HUES6 (cell line): ENCODE results near the gene PDZD2.
"Not testable (repeated sequence)": the region's sequence is repeated elsewhere in the genome, so short reads cannot be mapped to it uniquely, and the experiment has no call there.

ENCODE experiments used
- H3K27ac ChIP-seq: 2 replicates; pipeline ENCODE4 v1.7.0; 2013; ENCODE audit warnings: low read depth, mild to moderate bottlenecking, low read length, inconsistent platforms
- H3K27me3 ChIP-seq: 2 replicates; pipeline ENCODE4 v1.6.1; 2013; ENCODE audit warnings: low read length; ENCODE audit not compliant: control insufficient read depth, insufficient read depth
- H3K36me3 ChIP-seq: 2 replicates; pipeline ENCODE4 v1.6.1; 2013; ENCODE audit warnings: low read length; ENCODE audit not compliant: control insufficient read depth, insufficient read depth
- H3K4me1 ChIP-seq: 2 replicates; pipeline ENCODE4 v1.6.1; 2013; ENCODE audit warnings: low read length; ENCODE audit not compliant: control insufficient read depth, insufficient read depth
- H3K4me3 ChIP-seq: 2 replicates; pipeline ENCODE4 v1.5.1; 2013; ENCODE audit warnings: low read depth, low read length
- H3K9ac ChIP-seq: one replicate; pipeline ENCODE4 v1.6.1; 2013; ENCODE audit warnings: mild to moderate bottlenecking, low read length
- H3K9me3 ChIP-seq: 2 replicates; pipeline ENCODE4 v1.6.1; 2013; ENCODE audit warnings: low read depth, low read length; ENCODE audit not compliant: control insufficient read depth, insufficient read depth

The PDZD2 gene

GRCh38 chr5:32024751-32025150, 385.8 kb downstream of the PDZD2 start:
- Histone ChIP-seq H3K9me3 (no peaks in the 10 kb centered on the region), H3K4me1 (peaks cover 13% of the 10 kb centered on the region), H3K4me3 (no peak overlapping the region), H3K27ac (no peak overlapping the region), H3K9ac (no peak overlapping the region), H3K27me3 (no peaks in the 10 kb centered on the region), H3K36me3 (no peaks in the 10 kb centered on the region)

DNA sequence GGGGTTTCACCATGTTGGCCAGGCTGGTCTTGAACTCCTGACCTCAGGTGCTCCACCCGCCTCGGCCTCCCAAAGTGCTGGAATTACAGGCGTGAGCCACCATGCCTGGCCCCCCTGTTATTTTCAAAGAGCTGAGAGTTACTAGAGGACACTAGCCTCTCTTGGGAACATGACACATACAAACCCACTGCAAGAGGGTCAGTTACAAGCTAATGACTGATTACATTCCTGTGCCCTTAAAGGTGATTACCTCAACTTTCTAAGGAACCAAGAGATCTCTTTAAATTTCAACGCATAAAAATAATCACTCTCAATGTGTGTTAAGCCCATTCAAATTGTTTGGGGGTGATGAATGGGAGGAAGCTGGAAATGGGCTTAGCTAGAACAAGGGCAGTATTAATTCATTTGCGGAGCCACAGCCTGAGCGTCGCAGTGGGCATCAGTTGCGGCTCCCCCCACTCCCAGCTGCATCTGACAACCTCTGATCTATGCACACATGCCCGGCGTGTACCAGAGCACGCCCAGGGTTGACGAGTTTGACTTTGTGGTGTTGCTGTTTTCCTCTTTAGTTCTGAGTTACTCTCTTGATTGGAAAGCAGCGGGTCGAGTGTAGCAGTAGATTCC, 388.3 kb downstream of the PDZD2 start:
- H3K4me1 ChIP-seq: peaks cover 16% of the 10 kb centered on the region
- H3K9me3 ChIP-seq: no peaks in the 10 kb centered on the region
- H3K9ac ChIP-seq: no peak overlapping the region
- H3K4me3 ChIP-seq: no peak overlapping the region
- H3K27ac ChIP-seq: no peak overlapping the region
- H3K36me3 ChIP-seq: no peaks in the 10 kb centered on the region
- no peaks in the 10 kb centered on the region for H3K27me3 ChIP-seq

DNA sequence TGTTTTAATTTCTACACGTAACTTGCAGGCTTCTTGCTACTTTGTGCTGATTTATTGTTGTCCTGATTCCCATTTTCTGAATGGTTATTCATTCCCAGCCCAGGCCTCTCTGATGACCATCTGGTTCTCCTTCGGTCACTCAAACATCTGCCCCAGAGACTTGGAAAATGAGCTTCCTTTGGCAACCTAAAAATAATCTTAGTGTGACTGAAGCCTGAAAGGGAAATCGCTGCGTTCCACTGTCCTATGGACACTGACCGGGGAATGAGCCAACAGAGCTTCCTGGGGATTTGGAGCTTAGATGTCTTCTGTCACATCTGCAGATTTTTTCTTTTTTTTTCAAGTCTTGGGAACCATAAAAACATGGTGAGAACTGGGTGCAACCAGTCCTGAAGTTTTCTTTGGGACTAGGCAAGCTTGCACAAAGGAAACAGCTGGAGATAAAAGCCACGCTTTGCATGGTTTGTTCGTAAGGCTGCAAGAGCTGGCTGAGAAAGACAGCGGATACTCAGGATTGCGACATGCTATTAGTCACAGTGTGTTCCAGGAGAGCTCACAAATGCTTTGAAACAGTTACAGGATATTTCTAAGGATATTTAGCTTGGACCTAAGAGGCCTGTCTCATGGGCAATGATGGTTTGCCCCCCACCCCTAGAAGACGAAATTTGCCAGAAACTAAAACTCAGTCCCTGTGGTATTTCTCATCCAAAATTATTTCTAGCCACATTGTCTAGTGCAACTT, 389.0 kb downstream of the PDZD2 start:
- Histone ChIP-seq H3K27me3 (no peaks in the 10 kb centered on the region), H3K9ac (no peak overlapping the region), H3K36me3 (no peaks in the 10 kb centered on the region), H3K9me3 (no peaks in the 10 kb centered on the region), H3K4me1 (peaks cover 16% of the 10 kb centered on the region), H3K4me3 (no peak overlapping the region), H3K27ac (no peak overlapping the region)

DNA sequence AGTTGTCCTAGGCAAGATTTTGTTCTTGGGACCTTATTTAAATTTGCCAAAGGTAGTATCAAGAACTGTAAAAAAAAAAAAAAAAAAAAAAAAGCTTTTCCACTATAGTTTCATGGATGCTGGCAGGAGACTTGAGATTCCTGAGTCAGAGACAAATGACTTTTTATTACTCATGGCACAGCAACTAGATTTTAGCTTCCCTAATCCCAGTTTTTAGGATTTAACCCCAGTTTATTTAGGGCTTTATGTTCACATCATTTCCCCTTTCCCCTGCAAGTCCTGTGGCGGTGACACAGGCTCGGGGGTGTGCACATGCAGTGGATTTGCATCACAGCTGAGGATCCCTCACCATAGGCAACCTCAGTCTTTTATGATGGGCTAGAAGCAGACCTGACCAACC, 390.3 kb downstream of the PDZD2 start:
- H3K9ac ChIP-seq: no peak overlapping the region
- H3K27ac ChIP-seq: no peak overlapping the region

DNA sequence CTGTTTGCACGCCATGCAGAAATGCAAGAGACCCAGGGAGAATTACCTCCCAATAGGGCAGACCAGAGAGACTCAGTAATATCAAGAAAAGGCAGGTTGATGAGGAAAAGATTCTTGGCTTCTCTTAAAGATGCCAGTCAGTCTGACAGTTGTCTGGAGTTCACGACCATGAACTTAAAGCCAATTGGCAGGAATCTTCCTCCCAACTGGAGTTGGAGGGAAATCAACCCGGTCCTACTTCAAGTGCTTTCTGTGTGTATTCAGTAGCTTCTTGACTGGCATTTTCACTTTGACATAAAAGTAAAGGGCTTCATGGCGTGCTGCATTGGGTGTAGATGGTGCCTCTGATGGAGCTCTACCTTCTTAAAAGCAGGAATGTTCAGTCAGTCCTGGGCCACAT, 390.9 kb downstream of the PDZD2 start:
- Histone ChIP-seq H3K9ac (no peak overlapping the region), H3K27me3 (no peaks in the 10 kb centered on the region), H3K36me3 (no peaks in the 10 kb centered on the region), H3K4me1 (peaks cover 16% of the 10 kb centered on the region), H3K9me3 (no peaks in the 10 kb centered on the region), H3K27ac (no peak overlapping the region), H3K4me3 (no peak overlapping the region)

More for the DNA sequence above, 390.3 kb downstream of the PDZD2 start:
- H3K27me3 ChIP-seq: no peaks in the 10 kb centered on the region
- no peaks in the 10 kb centered on the region for H3K9me3 ChIP-seq
- no peak overlapping the region for H3K4me3 ChIP-seq
- H3K4me1 ChIP-seq: peaks cover 16% of the 10 kb centered on the region
- H3K36me3 ChIP-seq: no peaks in the 10 kb centered on the region

DNA sequence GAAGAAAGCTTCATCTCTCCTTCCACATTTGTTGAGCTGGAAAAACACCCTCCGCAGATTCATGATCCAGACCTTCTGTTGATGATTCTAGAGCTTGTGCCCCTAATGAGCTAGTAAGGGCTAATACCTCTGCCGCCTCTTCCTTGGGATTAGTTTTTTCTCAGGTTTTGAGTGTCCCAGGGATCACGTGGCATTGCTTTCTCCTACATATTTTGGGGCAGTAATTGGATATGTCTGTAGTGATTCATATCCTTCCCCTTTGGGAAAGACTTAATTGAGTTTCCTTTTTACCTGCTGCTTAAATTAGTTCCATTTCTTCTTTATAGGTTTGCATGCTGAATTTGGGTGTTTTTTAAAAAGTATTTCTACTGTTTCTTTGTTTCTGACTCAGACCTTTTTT, 391.3 kb downstream of the PDZD2 start:
- Histone ChIP-seq H3K9me3 (no peaks in the 10 kb centered on the region), H3K27ac (no peak overlapping the region), H3K27me3 (no peaks in the 10 kb centered on the region), H3K9ac (no peak overlapping the region), H3K4me3 (no peak overlapping the region), H3K4me1 (peaks cover 16% of the 10 kb centered on the region), H3K36me3 (no peaks in the 10 kb centered on the region)

GRCh38 chr5:32030686-32031085, 391.8 kb downstream of the PDZD2 start:
- Histone ChIP-seq H3K4me1 (peaks cover 16% of the 10 kb centered on the region), H3K9me3 (no peaks in the 10 kb centered on the region), H3K36me3 (no peaks in the 10 kb centered on the region), H3K9ac (no peak overlapping the region), H3K27me3 (no peaks in the 10 kb centered on the region), H3K27ac (no peak overlapping the region), H3K4me3 (no peak overlapping the region)

DNA sequence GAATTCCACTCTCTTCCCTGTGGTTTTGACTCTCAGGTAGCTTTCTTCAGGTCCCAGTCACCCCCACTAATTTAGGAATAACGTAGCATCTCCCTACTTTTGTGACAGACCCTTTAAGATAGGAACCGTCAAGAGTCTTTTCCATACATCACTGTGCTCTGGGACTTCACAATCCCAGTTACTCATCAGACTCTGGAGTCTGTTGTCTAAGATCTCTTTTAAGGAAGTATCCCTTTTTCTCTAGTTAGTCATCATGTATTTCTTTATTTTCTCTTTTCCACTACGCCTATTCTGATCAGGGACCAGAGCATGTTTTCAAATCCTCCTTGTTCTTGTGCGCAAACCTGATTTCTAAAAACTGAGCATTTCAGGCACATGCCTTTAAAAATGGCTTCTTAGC, 392.2 kb downstream of the PDZD2 start:
- Histone ChIP-seq H3K27me3 (no peaks in the 10 kb centered on the region), H3K9ac (no peak overlapping the region), H3K27ac (no peak overlapping the region), H3K4me1 (peaks cover 16% of the 10 kb centered on the region), H3K4me3 (no peak overlapping the region), H3K9me3 (no peaks in the 10 kb centered on the region), H3K36me3 (no peaks in the 10 kb centered on the region)

- H3K4me3 ChIP-seq: no peak overlapping the region
- H3K9me3 ChIP-seq: peaks cover 40% of the 10 kb centered on the region
- no peak overlapping the region for H3K9ac ChIP-seq
- no peak overlapping the region for H3K27ac ChIP-seq
- no peaks in the 10 kb centered on the region for H3K4me1 ChIP-seq
- H3K36me3 ChIP-seq: no peaks in the 10 kb centered on the region
- H3K27me3 ChIP-seq: no peaks in the 10 kb centered on the region
Measured at GRCh38 chr5:32038523-32038922, 399.6 kb downstream of the PDZD2 start.

DNA sequence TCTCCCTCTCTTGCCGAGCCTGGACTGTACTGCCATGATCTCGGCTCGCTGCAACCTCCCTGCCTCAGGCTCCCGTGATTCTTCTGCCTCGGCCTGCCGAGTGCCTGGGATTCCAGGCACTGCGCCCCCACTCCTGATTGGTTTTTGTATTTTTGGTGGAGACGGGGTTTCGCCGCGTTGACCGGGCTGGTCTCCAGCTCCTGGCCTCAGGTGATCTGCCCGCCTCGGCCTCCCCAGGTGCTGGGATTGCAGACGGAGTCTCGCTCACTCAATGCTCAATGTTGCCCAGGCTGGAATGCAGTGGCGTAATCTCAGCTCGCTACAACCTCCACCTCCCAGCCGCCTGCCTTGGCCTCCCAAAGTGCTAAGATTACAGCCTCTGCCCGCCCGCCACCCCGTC, 400.2 kb downstream of the PDZD2 start:
- H3K9me3 ChIP-seq: peaks cover 40% of the 10 kb centered on the region
- not testable (repeated sequence) for H3K27ac ChIP-seq, H3K27me3 ChIP-seq, H3K9ac ChIP-seq, H3K4me3 ChIP-seq, H3K36me3 ChIP-seq, H3K4me1 ChIP-seq

DNA sequence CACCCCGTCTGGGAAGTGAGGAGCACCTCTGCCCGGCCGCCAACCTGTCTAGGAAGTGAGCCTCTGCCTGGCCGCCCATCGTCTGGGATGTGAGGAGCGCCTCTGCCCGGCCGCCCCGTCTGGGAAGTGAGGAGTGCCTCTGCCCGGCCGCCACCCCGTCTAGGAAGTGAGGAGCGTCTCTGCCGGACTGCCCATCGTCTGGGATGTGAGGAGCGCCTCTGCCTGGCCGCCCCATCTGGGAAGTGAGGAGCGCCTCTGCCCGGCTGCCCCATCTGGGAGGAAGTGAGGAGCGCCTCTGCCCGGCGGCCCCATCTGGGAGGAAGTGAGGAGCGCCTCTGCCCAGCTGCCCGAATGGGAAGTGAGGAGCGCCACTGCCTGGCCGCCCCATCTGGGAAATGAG, 400.7 kb downstream of the PDZD2 start:
- not testable (repeated sequence) for H3K27ac ChIP-seq, H3K36me3 ChIP-seq, H3K9ac ChIP-seq, H3K4me1 ChIP-seq, H3K27me3 ChIP-seq, H3K4me3 ChIP-seq
- peaks cover 40% of the 10 kb centered on the region for H3K9me3 ChIP-seq
